ENCODE data around the gene SLF2.

- TF ChIP-seq MAX (IDR thresholded peaks at IDR 0.05): no peak
- TF ChIP-seq EP300 (IDR thresholded peaks at IDR 0.05; ENCODE audit: borderline replicate concordance in 1 of 2, low read depth in 2 of 2, low read length in 2 of 2): no peak
- no peak for TF ChIP-seq CTCF (IDR thresholded peaks at IDR 0.05; ENCODE audit: control extremely low read depth in 1 of 3, insufficient read depth in 1 of 3, low read depth in 1 of 3, low read length in 3 of 3)
- no peak for TF ChIP-seq POLR2AphosphoS5 (IDR thresholded peaks at IDR 0.05; ENCODE audit: low read depth, low read length)
- no peak for TF ChIP-seq TEAD4 (IDR thresholded peaks at IDR 0.05; ENCODE audit: low read depth, low read length)
Measured at GRCh38 chr10:100960251-100960650, 47.5 kb downstream of the SLF2 start.
